GM18499 (cell line): ENCODE measurements around the gene TTLL5.
"Not testable (repeated sequence)": the region's sequence is repeated elsewhere in the genome, so short reads cannot be mapped to it uniquely, and the experiment has no call there.

Source experiments
- ATAC-seq: cut with Tn5 transposase; IDR thresholded peaks from one replicate; pipeline ENCODE4 v1.9.1; 2021; ENCODE audit warnings: moderate number of reproducible peaks; ENCODE audit not compliant: insufficient read depth, unreplicated experiment

The TTLL5 gene

DNA sequence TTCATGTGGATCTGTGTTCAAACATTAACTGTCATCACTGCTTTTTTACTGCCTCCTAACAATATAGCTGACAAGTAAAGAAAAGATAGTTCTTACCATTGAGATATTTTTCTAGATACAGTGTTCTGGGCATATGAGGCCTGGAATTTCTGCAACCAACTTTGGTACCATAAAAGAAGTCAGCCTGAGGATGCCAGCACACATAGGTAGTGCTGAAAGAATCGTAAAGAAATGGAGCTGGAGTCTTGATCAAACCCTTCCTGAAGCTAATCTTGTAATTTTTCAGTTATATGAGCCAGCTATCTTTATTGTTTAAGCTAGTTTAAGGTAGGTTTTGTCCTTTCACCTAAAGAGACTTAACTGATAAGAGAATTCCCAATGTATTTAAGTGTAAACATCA, 11.7 kb upstream of the TTLL5 start:
- no peak for ATAC-seq

DNA sequence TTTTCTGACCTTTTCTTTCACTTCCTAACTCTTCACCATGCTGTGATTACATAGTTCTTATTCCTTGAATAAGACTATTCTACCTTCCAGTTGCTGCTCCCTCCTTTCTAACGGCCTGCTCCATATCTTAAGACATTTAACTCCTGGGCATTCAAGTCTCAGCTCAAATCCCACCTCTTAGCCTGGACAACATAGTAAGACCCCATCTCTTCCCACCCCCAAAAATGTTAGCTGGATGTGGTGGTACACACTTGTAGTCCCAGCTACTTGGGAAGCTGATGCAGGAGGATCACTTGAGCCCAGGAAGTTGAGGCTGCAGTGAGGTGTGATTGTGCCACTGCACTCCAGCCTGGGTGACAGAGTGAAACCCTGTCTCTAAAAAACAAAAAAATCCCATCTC, 11.3 kb upstream of the TTLL5 start:
- no peak for ATAC-seq

DNA sequence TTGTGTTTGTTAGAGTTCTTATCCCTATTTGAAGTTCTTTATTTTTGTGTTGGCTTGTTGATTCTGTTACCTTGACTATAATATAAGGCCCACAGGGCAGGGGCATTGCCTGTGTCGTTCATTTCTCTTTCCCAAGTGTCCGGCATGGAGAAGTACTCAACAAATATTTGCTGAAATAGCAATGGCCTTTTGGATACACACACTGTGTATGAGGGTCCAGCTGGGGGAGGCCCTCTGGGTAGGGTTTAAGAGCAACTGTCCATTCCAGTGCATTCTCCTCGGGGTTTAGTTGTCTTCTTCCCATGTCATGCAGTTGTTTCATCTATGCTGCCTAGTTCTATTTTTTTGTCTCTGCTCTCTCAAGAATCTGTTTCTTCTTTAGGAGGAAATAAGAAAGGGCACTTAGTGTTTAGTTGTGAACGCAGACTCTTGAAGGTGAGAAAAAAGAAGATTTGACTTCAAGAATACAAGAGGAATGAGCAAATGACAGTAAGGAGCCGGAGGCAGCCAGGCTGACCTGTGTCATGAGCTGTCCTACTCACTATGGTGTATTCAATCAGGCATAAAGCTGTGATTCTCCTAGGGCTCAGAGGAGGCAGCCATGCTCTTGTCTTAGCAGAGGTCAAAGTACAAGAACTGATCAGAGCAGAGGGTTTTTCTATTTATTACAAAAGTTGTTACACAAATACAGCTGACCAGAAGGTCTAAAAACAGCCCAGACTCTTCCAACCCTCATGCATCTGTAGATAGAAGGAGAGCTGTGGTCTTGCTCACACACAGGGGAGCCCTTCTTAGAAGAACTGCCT, 10.6 kb upstream of the TTLL5 start:
- no peak for ATAC-seq

- no peak for ATAC-seq
These were observed 7.5 kb upstream of the TTLL5 start for GRCh38 chr14:75653563-75653962.

DNA sequence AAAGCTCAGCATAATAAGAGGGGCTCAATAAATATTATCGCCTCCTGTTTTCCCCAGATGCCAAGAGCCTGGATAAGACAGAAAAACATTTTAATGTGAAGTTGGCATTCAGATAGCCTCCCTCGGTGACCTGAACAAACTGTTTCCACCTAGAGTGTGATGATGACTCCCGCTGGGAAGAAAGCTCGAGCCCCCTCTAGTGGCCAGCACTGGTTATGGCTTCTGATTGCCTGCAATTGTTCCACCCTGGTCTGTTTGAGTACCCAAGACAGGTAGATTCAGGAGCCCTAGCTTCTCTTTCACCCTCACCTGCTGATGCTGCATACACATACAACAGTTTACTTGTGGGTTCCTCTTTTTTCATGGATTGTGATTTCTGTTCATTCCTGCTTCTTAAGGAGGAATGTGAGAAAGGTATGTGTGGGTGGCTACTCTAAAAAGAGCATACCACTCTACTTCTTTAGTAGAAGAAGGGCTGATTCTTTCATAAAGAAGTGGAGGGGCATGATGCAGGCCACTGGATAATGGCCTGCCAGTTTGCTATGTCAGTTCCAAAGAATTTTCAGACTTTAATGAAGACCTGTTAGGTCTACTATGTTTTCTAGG, 6.8 kb upstream of the TTLL5 start:
- ATAC-seq, result no peak

DNA sequence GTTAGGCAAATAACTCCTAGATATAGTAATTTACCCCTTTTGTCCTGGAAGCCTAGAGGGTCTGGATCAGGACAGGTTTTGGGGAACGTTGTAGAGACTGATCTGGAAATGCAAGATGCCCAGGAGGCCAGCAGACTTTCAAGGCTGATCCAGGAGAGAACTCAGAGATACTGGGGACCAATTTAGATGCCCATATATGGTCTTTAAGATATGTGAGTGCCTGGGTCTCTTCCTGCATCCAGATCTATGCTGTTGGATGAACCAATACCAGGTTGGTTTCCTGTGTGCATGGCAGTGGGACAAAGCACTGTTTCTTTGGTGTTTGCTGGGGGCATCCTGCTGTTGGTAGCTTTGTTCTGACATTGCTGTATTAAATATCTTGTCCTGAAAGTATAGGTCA, 5.8 kb upstream of the TTLL5 start:
- ATAC-seq, result no peak

- ATAC-seq, result no peak
These were observed 3.7 kb upstream of the TTLL5 start for GRCh38 chr14:75657331-75657730.

- ATAC-seq, result no peak
These were observed 2.1 kb upstream of the TTLL5 start for GRCh38 chr14:75658957-75659356.

DNA sequence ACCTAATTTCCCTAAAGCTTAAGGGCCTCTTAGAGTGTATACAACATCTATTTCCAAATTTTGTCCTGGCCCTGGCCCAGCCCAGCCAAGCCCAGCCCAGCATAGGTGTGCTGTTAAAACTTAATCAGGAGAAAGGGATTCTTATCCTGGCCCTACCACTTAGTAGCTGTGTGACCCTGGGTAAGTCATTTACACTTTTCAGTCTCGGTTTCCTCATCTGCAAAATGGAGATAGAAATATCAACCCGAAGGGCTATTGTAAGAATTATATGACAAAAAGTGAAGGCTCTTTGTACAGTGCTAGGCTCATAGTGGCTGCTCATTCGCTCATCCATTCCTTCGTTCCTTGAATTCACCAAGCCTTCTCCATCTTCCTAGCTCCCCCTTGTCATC, 812 bp upstream of the TTLL5 start:
- no peak for ATAC-seq

DNA sequence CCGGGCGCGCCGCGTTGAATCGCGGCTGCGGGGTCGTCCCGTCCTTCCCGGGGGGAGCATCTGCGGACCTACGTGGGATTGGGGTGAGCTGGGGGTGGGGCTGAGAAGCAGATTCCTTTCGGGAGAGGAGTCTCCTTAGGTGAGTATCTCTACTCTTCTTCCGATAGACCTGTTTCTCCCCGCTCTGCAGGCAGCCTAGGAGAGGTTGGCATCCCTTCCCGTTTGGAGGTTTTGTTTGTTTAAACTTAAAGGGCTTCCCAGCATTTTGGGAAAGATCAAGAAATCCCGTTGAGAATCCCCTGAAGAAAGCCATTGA, 411 bp downstream of the TTLL5 start:
- no peak for ATAC-seq

DNA sequence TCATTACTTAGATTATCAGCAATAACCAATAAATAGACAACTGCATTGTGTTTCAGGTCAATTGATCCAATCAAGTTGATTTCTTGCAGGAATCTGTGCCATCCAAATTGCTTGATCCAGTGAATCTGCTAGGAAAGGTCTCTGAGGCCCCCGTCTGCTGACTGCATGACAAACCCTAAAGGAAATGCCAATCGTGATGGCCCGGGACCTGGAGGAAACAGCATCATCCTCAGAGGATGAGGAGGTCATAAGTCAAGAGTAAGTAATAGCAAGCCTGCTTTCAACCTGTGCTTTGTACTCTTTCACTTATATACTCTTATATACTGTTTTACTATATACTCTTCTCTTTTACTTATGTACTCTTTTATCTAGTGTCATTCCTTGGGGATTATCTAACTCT, 1.9 kb downstream of the TTLL5 start:
- ATAC-seq, result no peak

DNA sequence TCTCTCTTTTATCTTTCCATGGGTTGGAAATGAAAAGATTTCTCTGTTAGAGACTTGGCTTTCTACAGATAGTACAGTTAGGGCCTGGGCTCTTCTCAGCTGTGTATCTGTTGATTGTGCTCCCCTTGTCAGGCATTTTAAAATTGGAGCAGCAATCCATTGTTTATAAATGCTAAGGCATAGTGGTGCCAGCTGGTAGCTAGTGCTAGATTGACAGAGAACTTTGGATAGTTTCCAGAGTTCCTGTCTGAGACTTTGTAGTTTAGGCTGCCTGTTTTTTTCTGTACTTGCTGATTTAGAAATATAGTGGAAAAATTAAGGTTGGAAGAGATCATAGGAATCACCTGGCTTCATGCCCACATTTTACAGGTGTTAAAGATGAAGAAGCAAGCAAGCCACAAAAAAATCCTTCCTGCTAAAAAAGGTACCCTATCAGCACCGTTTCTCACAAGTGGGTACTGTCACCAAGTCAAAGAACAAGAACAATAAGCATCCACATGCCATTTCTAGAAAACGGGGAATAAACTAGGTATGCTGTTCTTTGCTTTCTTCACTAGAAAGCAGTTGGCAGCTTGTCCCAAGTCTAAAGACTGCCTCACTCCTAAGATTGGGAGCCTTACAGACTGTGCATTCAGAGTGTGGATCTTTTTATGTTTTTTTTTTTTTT, 6.2 kb downstream of the TTLL5 start:
- ATAC-seq, result no peak

DNA sequence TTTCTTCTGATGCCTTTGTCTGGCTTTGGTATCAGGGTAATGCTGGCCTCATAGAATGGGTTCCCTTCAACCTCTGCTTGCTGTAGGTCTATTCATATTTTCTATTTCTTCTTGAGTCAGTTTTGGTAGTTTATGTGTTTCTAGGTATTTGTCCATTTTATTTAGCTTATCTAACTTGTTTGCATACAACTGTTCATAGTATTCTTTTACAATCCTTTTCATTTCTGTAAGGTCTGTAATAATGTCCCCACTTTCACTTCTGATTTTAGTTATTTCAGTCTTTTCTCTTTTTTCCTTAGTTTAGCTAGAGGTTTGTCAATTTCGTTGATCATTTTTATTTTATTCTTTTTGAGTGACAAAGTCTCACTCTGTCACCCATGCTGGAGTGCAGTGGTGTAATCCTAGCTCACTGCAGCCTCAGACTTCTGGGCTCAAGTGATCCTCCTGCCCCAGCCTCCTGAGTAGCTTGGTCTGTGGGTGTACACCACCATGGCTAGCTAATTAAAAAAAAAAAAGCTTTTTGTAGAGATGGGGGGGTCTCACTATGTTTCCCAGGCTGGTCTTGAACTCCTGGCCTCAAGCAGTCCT, 11.7 kb downstream of the TTLL5 start:
- ATAC-seq, result no peak

DNA sequence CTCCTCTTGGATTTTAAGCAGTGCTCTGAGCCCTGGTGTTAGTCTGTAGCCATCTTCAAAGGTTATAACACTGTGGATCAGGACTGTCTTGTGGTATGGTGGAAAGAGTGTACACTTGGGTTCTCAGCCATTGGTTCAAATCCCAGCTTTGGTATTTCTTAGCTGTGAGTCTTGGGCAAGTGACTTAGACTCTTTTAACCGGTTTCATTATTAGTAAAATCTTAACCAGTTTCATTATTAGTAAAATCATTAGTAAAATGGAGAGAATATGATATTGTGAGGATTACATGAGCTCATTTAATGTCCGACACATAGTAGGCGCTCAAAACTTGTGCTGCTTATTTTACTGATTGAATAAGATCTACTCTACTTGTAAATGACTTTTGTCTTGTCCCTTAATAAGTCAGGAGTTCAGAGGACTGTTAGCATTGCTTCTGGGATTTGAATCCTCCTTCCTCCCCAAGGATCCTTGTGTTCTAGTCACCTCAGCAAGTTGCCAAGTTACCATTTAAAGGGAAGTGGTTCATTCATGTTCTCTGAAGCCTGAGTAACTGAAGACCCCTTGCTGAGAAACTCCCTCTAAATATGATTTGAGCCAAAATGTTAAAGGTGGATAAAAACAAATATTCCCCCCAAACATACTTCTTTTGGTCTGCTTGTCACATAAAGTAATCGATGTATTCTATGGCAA, 12.4 kb downstream of the TTLL5 start:
- no peak for ATAC-seq

DNA sequence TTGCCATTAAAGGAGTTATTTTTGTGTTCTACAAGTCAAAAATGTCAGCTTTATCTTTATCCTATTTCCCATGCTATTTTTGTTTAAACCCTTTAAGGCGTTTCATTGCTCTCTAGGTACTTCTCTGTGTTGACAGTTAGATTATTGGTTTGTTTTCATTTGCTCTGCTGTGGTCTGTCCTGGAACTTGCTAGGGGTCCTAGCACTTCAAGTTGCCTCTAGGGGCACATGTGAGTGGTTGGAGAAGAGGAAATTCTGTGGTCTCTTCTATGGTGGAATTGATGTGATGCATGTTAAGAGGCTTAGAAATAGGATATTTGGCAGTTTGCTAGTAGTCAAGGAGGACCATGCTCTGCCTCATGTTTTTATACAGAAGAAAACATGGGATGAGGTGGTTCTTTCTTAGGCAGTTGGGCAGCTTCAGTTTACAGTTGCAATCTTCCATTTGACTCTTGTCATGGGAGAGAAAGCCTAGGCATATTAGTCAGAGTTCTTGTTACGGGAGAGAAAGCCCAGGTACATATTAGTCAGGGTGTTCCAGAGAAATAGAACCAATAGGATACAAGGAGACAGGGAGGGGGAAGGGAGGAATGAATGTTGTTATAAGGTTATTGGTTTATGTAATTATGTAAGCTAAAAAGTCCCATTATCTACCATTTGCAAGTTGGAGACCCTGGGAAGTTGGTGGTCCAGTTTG, 14.4 kb downstream of the TTLL5 start:
- ATAC-seq, result no peak

DNA sequence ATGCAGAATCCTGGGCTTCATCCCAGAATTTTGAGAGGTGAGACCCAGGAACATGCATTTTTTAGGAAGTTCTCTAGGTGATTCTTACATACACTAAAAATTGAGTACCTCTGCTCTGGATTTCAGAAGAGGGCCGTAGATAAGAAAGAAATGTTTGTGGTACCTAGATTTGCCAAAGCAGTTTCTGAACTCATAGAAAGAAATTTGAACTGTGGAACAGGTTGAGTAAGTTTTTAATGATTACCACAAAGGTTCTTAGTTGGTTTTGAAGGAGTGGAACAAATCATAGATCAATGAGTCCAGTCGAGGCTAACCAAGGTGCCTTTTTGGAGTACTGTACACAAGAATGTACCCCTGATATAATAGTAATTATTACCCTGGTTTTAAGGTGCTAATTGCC, 24.9 kb downstream of the TTLL5 start:
- no peak for ATAC-seq

GRCh38 chr14:75689012-75689411, 28.0 kb downstream of the TTLL5 start:
- ATAC-seq, result no peak

DNA sequence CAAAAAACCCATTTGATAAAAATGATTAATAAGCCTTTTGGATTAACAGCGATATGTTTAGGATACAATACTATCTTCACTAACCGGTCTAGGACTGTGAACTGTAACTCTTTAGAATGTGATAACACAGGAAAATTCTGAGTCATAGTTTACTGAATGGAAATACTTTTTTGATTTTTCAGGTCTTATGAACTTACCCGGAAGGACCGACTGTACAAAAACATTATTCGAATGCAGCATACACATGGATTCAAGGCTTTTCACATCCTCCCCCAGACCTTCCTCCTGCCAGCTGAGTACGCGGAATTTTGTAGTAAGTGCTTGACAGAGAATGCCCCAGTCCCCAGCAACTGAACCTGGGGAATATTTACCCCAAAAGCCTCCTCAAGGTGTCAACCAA, 29.0 kb downstream of the TTLL5 start:
- no peak for ATAC-seq

- ATAC-seq, result not testable (repeated sequence)
These were observed 34.0 kb downstream of the TTLL5 start for GRCh38 chr14:75695025-75695424.

DNA sequence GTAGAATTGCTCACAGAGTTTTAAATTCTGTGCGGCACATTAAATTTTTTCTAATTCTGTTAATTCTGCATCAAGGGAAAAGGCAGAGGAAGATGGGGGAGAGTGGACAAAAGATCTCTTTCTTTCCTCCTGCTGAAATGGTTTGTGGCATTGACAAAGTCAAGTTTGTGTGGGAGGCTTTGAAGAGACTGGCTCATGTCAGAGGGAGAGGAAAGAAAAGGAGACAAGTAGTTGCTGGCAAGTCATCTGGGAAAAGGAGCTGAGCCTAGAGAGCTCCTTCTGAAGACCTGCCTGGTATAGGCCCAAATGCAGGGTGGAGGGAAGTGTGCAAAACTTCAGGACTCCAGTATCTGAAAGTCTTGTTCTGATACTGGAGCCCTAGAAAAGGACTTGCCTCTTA, 36.3 kb downstream of the TTLL5 start:
- no peak for ATAC-seq
